A673 (cell line): ENCODE results near the gene TRIP12. TPM values are rescaled to one million over a fixed set of nuclear protein-coding genes. Genes with fewer than 3 reads are reported as not detected.

ENCODE experiments used
- BruUV-seq: library from RNA; stranded (reverse); fragments of 400-500 nt; replicated peaks from 2 replicates; lab custom pipeline; 2021; lab: Mats Ljungman, UMichigan
- CTCF ChIA-PET: fragments of 300-600 bp; sonication (Branson Sonifier 250); formaldehyde crosslinking; loops from one replicate; lab custom pipeline; 2022; ENCODE audit warnings: antibody characterized with exemption; lab: Charles Lee
- POLR2A ChIA-PET: fragments of 300-600 bp; sonication (Branson Sonifier 250); formaldehyde crosslinking; loops from one replicate; lab custom pipeline; 2022; ENCODE audit warnings: antibody characterized with exemption; ENCODE audit not compliant: low non-redundant PET; lab: Charles Lee
- DNase-seq: peaks from one replicate; pipeline ENCODE4 v3.0.0-alpha.2; 2015; ENCODE audit warnings: low spot score
- H3K27ac ChIP-seq: fragments of 200-600 bp; sonication (generic); 2 replicates; pipeline ENCODE4 v1.5.1; 2016; ENCODE audit warnings: mixed run types, low read depth, mild to moderate bottlenecking, mixed read lengths, antibody characterized with exemption, low read length; ENCODE audit not compliant: poor library complexity, severe bottlenecking
- H3K27me3 ChIP-seq: fragments of 200-600 bp; sonication (generic); replicated peaks from 2 replicates; pipeline ENCODE4 v1.6.1; 2017; ENCODE audit warnings: mixed run types, low read depth, mild to moderate bottlenecking, mixed read lengths, antibody characterized with exemption, low read length; ENCODE audit not compliant: insufficient read depth, poor library complexity
- H3K36me3 ChIP-seq: fragments of 200-600 bp; sonication (generic); 2 replicates; pipeline ENCODE4 v1.6.1; 2016; ENCODE audit warnings: mixed run types, mild to moderate bottlenecking, mixed read lengths, antibody characterized with exemption, low read length; ENCODE audit not compliant: insufficient read depth, poor library complexity, severe bottlenecking
- H3K4me1 ChIP-seq: fragments of 200-600 bp; sonication (generic); 2 replicates; pipeline ENCODE4 v1.6.1; 2017; ENCODE audit warnings: mixed run types, mild to moderate bottlenecking, mixed read lengths, antibody characterized with exemption, low read length; ENCODE audit not compliant: insufficient read depth, poor library complexity, severe bottlenecking
- H3K4me3 ChIP-seq: fragments of 200-600 bp; sonication (generic); 2 replicates; pipeline ENCODE4 v1.5.1; 2016; ENCODE audit warnings: low read depth, mixed run types, mild to moderate bottlenecking, mixed read lengths, low read length; ENCODE audit not compliant: poor library complexity, severe bottlenecking
- H3K9me3 ChIP-seq: fragments of 200-600 bp; sonication (generic); 2 replicates; pipeline ENCODE4 v1.6.1; 2016; ENCODE audit warnings: mixed run types, low read depth, mild to moderate bottlenecking, mixed read lengths, antibody characterized with exemption, low read length; ENCODE audit not compliant: poor library complexity, severe bottlenecking
- EZH2 ChIP-seq: fragments of 200-600 bp; sonication (generic); IDR thresholded peaks from 2 replicates; pipeline ENCODE4 v1.6.1; 2017; ENCODE audit warnings: borderline replicate concordance, low read depth, mild to moderate bottlenecking, mixed read lengths, antibody characterized with exemption, low read length; ENCODE audit not compliant: poor library complexity, severe bottlenecking
- intact Hi-C: fragments of 100-400 bp; cut with micrococcal nuclease; formaldehyde crosslinking; loops from one replicate; pipeline ENCODE4 v1.10.0; 2022; ENCODE audit not compliant: unreplicated experiment
- total RNA-seq: library from RNA; stranded (reverse); gene quantifications from 2 replicates; pipeline ENCODE4 v1.2.3, GENCODE V29; 2021
- TF ChIP-seq, protein P1 (sequence below): fragments of 300-800, 200-600 bp; sonication (generic); conservative IDR thresholded peaks from 2 replicates; pipeline ENCODE4 v1.5.1; 2017; ENCODE audit warnings: low read depth, mild to moderate bottlenecking, antibody characterized with exemption, low read length, moderate library complexity, mixed read lengths

TRIP12 gene
- total RNA-seq, 1 experiment from 2014 or later, result 300 TPM

DNA sequence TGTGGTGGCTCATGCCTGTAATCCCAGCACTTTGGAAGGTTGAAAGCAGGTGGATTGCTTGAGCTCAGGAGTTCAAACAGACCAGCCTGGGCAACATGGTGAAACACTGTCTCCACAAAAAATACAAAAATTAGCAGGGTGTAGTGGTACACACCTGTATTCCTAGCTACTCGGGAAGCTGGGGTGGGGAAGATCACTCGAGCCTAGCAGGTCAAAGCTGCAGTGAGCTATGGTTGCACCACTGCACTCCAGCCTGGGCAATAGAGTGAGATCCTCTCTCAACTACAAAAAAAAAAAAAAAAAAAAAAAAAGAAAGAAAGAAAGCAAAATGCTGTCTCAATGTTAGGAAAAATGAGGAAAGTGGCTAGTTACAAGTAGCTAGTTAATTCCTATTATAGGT is 56.8 kb downstream of the TRIP12 start:
- Histone ChIP-seq H3K9me3 (no peaks in the 10 kb centered on the region), H3K4me3 (no peak overlapping the region), H3K4me1 (peaks cover 14% of the 10 kb centered on the region), H3K27me3 (no peaks in the 10 kb centered on the region), H3K27ac (no peak overlapping the region), H3K36me3 (peaks cover 3% of the 10 kb centered on the region)
- no peak for TF ChIP-seq EZH2
- TF ChIP-seq, protein P1, sequence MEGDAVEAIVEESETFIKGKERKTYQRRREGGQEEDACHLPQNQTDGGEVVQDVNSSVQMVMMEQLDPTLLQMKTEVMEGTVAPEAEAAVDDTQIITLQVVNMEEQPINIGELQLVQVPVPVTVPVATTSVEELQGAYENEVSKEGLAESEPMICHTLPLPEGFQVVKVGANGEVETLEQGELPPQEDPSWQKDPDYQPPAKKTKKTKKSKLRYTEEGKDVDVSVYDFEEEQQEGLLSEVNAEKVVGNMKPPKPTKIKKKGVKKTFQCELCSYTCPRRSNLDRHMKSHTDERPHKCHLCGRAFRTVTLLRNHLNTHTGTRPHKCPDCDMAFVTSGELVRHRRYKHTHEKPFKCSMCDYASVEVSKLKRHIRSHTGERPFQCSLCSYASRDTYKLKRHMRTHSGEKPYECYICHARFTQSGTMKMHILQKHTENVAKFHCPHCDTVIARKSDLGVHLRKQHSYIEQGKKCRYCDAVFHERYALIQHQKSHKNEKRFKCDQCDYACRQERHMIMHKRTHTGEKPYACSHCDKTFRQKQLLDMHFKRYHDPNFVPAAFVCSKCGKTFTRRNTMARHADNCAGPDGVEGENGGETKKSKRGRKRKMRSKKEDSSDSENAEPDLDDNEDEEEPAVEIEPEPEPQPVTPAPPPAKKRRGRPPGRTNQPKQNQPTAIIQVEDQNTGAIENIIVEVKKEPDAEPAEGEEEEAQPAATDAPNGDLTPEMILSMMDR, result no peak
- ChIA-PET POLR2A (no interaction called here), CTCF (interaction anchor here (0.7 kb wide), 1 partner anchor 9 kb away, joined by 8 read pairs; no protein-coding TSS in a partner anchor)
- DNase-seq, result no peak
- BruUV-seq, result no TSS peak
- intact Hi-C loops, result no loop called here

DNA sequence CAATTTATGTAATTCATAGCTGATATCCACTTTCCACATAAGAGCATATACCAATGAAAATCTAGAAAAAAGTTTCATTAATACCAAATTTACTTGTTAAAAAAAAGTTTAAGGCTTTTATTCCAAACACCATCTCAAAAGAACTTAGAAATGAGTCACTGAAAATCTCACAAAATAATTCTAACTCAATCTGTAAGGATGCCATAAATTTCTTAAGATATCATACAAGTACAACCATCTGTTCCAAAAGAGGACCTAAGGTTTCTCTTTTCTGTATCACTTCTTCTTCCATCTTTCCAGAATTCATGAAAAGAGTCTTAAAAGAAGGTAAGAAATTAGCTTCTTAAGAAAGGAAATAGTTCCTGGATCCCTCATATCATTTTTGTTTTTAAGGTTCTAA is 60.4 kb downstream of the TRIP12 start:
- no peak for DNase-seq
- Histone ChIP-seq H3K36me3 (peaks cover 22% of the 10 kb centered on the region), H3K27me3 (no peaks in the 10 kb centered on the region), H3K4me1 (peaks cover 14% of the 10 kb centered on the region), H3K9me3 (no peaks in the 10 kb centered on the region), H3K4me3 (no peak overlapping the region), H3K27ac (no peak overlapping the region)
- CTCF ChIA-PET, result no interaction called here
- no TSS peak for BruUV-seq
- POLR2A ChIA-PET, result no interaction called here
- TF ChIP-seq, protein P1, result no peak
- TF ChIP-seq EZH2, result no peak
- intact Hi-C loops, result no loop called here

GRCh38 chr2:229860334-229860733 is 61.5 kb downstream of the TRIP12 start:
- Histone ChIP-seq H3K27ac (no peak overlapping the region), H3K27me3 (no peaks in the 10 kb centered on the region), H3K4me3 (no peak overlapping the region), H3K4me1 (peaks cover 14% of the 10 kb centered on the region), H3K9me3 (no peaks in the 10 kb centered on the region), H3K36me3 (peaks cover 22% of the 10 kb centered on the region)
- ChIA-PET CTCF (no interaction called here), POLR2A (no interaction called here)
- no TSS peak for BruUV-seq
- TF ChIP-seq, protein P1, result no peak
- TF ChIP-seq EZH2, result no peak
- intact Hi-C loops, result no loop called here
- DNase-seq, result no peak
